Measurements from ENCODE around the gene FCHSD2. TPM values are rescaled to one million over a fixed set of nuclear protein-coding genes. Genes with fewer than 3 reads are reported as not detected.

FCHSD2 gene
- polyA plus RNA-seq, 1 donor (not counting 4 experiments of a cell fraction or from before 2014, with no cell fraction given): 14.2 TPM

- Histone ChIP-seq H3K36me3 (ENCODE audit: control insufficient read depth in 2 of 2, extremely low read depth in 1 of 2, insufficient read depth in 2 of 2, low read length in 2 of 2) (peaks cover 0 to 3% of the 10 kb centered on the region in 2 experiments), H3K4me2 (ENCODE audit: control insufficient read depth, extremely low read depth, insufficient read depth, low read depth, low read length) (no peak overlapping the region), H3K9me1 (ENCODE audit: control insufficient read depth, extremely low read depth, insufficient read depth, low read length) (no peaks in the 10 kb centered on the region), H2AFZ (ENCODE audit: control insufficient read depth, low read length) (no peak overlapping the region), H3K27ac (ENCODE audit: control insufficient read depth, insufficient read depth, low read length) (no peak overlapping the region), H3K4me1 (ENCODE audit: control insufficient read depth, extremely low read depth, insufficient read depth, low read length) (peaks cover 30% of the 10 kb centered on the region), H3K4me3 (ENCODE audit: control insufficient read depth in 2 of 3, extremely low read depth in 1 of 3, insufficient read depth in 2 of 3, low read depth in 1 of 3, low read length in 3 of 3) (no peak overlapping the region), H3K79me2 (ENCODE audit: control insufficient read depth, insufficient read depth, low read length) (no peaks in the 10 kb centered on the region), H3K27me3 (ENCODE audit: control insufficient read depth, extremely low read depth, insufficient read depth, low read length) (no peaks in the 10 kb centered on the region), H4K20me1 (ENCODE audit: control insufficient read depth, extremely low read depth, insufficient read depth, low read length) (no peaks in the 10 kb centered on the region), H3K9ac (ENCODE audit: control insufficient read depth, extremely low read depth, insufficient read depth, low read length) (no peak overlapping the region), H3K9me3 (ENCODE audit: control insufficient read depth, low read depth, low read length) (no peaks in the 10 kb centered on the region)
- dilution Hi-C loops (cut with MboI; ENCODE audit: extremely low pct_ligation_motif_present, low sequenced_read_pairs): loop anchor here (10.0 kb wide), 1 partner anchor 64 kb away; the partner anchor contains the start of gene ARAP1
- no peak for DNase-seq (ENCODE audit: low read depth, low spot score)
- FAIRE-seq: no peak
- TF ChIP-seq EZH2 (IDR thresholded peaks at IDR 0.05; ENCODE audit: low read length): no peak
- no peak for TF ChIP-seq CTCF (optimal IDR thresholded peaks at IDR 0.05 in 1 of 3, IDR thresholded peaks at IDR 0.05 in 1 of 3, conservative IDR thresholded peaks at IDR 0.05 in 1 of 3; ENCODE audit: extremely low read depth in 1 of 3, insufficient read depth in 2 of 3, low read length in 3 of 3)
Measured at GRCh38 chr11:72818971-72819370, 323.1 kb downstream of the FCHSD2 start.

- FAIRE-seq: no peak
- no peak for DNase-seq (ENCODE audit: low read depth, low spot score)
- dilution Hi-C loops (cut with MboI; ENCODE audit: extremely low pct_ligation_motif_present, low sequenced_read_pairs): loop anchor here (10.0 kb wide), 1 partner anchor 63 kb away; the partner anchor contains the start of gene ARAP1
- Histone ChIP-seq H3K9me3 (ENCODE audit: control insufficient read depth, low read depth, low read length) (no peaks in the 10 kb centered on the region), H2AFZ (ENCODE audit: control insufficient read depth, low read length) (no peak overlapping the region), H3K4me3 (ENCODE audit: control insufficient read depth in 2 of 3, extremely low read depth in 1 of 3, insufficient read depth in 2 of 3, low read depth in 1 of 3, low read length in 3 of 3) (no peak overlapping the region), H4K20me1 (ENCODE audit: control insufficient read depth, extremely low read depth, insufficient read depth, low read length) (no peaks in the 10 kb centered on the region), H3K4me2 (ENCODE audit: control insufficient read depth, extremely low read depth, insufficient read depth, low read depth, low read length) (no peak overlapping the region), H3K27me3 (ENCODE audit: control insufficient read depth, extremely low read depth, insufficient read depth, low read length) (no peaks in the 10 kb centered on the region), H3K27ac (ENCODE audit: control insufficient read depth, insufficient read depth, low read length) (no peak overlapping the region), H3K36me3 (ENCODE audit: control insufficient read depth in 2 of 2, extremely low read depth in 1 of 2, insufficient read depth in 2 of 2, low read length in 2 of 2) (peaks cover 0 to 3% of the 10 kb centered on the region in 2 experiments), H3K9me1 (ENCODE audit: control insufficient read depth, extremely low read depth, insufficient read depth, low read length) (no peaks in the 10 kb centered on the region), H3K79me2 (ENCODE audit: control insufficient read depth, insufficient read depth, low read length) (peaks cover 7% of the 10 kb centered on the region), H3K4me1 (ENCODE audit: control insufficient read depth, extremely low read depth, insufficient read depth, low read length) (peaks cover 32% of the 10 kb centered on the region), H3K9ac (ENCODE audit: control insufficient read depth, extremely low read depth, insufficient read depth, low read length) (no peak overlapping the region)
- TF ChIP-seq CTCF (optimal IDR thresholded peaks at IDR 0.05 in 1 of 3, IDR thresholded peaks at IDR 0.05 in 1 of 3, conservative IDR thresholded peaks at IDR 0.05 in 1 of 3; ENCODE audit: extremely low read depth in 1 of 3, insufficient read depth in 2 of 3, low read length in 3 of 3): no peak
- TF ChIP-seq EZH2 (IDR thresholded peaks at IDR 0.05; ENCODE audit: low read length): no peak
Measured at GRCh38 chr11:72817966-72818365, 324.2 kb downstream of the FCHSD2 start.
